Left ventricle myocardium superior (tissue), 1 donor: Measurements from ENCODE around the gene DNTTIP2. TPM values are rescaled to one million over a fixed set of nuclear protein-coding genes. Genes with fewer than 3 reads are reported as not detected.

Source experiments
- ATAC-seq: fragments of 200-7000 bp; cut with Tn5 transposase; one replicate; pipeline ENCODE4 v1.9.1; 2020; ENCODE audit warnings: mild to moderate bottlenecking, moderate library complexity
- DNase-seq: peaks from one replicate; pipeline ENCODE4 v3.0.0-alpha.2; 2020
- intact Hi-C: fragments of 100-400 bp; cut with micrococcal nuclease; formaldehyde crosslinking; loops from one replicate; pipeline ENCODE4 v1.11.0; 2022
- microRNA-seq: library from miRNA; unstranded; fragments of <30 nt; microRNA quantifications from one replicate; pipeline ENCODE4 v1.2.0, GENCODE V29; 2020; ENCODE audit warnings: borderline number of aligned reads
- total RNA-seq: library from RNA; stranded (reverse); fragmentation: NEBNext Ultra II Directional; extraction: Animal tissue kit (Norgen Biotek cat#: 25700); gene quantifications from one replicate; pipeline ENCODE4 v1.2.1, GENCODE V29; 2021
- donor health status: DM: no; HTN: yes; CAD: no; lungs with severe emphysema.

DNTTIP2 gene
- total RNA-seq, 1 donor from 2014 or later = 42.7 TPM

DNA sequence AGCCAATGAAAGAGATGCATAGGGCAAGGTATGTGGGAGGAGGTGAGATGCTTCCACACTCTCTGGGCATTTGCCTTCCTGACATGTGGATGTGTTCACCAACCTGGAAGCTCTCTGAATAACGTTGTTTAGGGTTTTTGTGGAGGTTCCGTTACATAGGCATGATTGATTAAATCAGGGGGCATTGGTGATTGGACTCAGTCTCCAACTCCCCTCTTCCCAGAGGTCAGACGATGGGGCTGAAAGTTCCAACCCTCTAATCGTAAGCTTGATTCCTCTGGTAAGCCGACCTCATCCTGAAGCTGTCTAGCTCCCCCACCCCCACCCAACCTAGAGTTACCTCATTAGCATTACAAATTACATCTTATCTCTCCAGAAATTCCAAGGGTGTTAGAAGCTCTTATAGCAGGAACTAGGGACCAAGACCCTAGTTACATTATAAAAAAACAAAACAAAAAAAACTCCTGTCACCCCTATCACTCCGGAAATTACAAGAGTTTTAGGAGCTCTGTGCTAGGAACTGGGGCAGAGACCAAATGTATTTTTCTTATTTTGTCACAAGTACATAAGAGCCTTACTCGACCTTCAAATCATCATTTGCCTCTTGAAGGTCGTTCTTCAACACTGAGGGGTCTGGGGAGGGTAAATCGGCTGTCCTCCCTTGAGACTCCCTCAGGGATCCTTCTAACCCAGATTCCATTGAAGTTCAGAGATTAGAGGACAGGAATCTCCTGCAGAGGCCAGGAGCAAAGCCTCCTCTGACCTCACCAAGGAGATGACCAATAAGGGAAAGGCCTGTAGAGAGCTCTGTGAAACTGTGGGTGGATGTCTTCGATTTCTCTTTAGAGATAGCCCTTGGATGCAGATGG, 58.2 kb downstream of the DNTTIP2 start:
- no peak for DNase-seq
- no peak for ATAC-seq
- intact Hi-C loops = no loop called here

DNA sequence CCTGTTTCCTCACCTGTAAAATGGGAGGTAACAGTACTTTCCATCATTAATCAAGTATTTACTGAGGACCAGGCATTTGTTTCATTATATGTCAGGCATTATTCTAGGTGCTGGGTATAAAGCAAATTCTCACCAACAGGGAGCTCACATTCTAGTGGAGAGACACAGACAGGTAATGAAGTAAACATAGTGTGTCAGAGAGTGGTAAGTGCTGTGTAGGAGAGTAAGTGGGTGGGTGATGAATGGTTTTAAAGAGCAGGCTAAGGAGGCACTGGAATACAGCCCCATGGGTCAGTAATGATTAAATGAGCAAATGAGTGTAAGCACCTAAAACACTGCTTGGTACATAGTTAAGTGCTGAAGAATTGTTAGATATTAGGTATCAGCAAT, 60.4 kb downstream of the DNTTIP2 start:
- intact Hi-C loops = no loop called here
- DNase-seq = no peak
- ATAC-seq = no peak

- intact Hi-C loops = no loop called here
- ATAC-seq (no peak), DNase-seq (no peak)
Observed at GRCh38 chr1:93817819-93818569, 61.0 kb downstream of the DNTTIP2 start.

GRCh38 chr1:93816970-93817678, 61.9 kb downstream of the DNTTIP2 start:
- ATAC-seq (peak; percentile 75), DNase-seq (no peak)
- intact Hi-C loops = no loop called here

Small RNA genes lying within 50 kb of the gene (microRNA-seq; reads per million reads assigned to microRNA genes)
- gene MIR760 = 3.9 reads per million

Other genes starting within 250 kb of the DNTTIP2 start
- 15.2 TPM for gene BCAR3, start 197.4 kb downstream of the DNTTIP2 start, total RNA-seq
- gene GCLM, start 30.2 kb upstream of the DNTTIP2 start, total RNA-seq = 10.9 TPM
- 0.55 TPM for gene ABCA4, start 241.9 kb upstream of the DNTTIP2 start, total RNA-seq